ENCODE measurements around the gene SLC38A1. TPM values are rescaled to one million over a fixed set of nuclear protein-coding genes. Genes with fewer than 3 reads are reported as not detected.
A peak's percentile ranks its signal among the peaks of the same experiment; 100 is the strongest.
"Not testable (repeated sequence)": the region's sequence is repeated elsewhere in the genome, so short reads cannot be mapped to it uniquely, and the experiment has no call there.

SLC38A1 gene
- polyA plus RNA-seq, 1 experiment = 76.8 TPM

DNA sequence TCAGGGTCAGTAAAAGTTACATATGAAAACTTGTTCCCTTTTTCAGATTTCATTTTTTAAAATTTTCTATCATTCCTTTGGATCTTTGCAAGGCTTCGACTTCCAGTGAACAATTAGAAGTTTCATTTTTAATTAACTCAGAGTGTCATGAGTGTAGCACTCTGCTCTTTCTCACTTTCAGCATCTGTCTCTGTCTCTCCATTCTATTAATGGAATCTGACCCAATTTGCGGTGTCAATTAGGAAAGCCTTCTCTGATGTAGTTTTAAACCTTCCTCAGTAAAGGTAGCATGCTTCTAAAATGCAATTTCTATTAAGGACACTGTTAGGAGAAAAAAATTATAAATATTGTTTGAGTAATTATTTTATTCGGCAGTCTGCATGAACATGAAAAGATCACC, 68.3 kb downstream of the SLC38A1 start:
- POLR2A ChIA-PET = no interaction called here
- Histone ChIP-seq H3K4me3 (ENCODE audit: low read depth, low read length) (no peak overlapping the region), H3K27me3 (ENCODE audit: control insufficient read depth, insufficient read depth, low read length) (no peaks in the 10 kb centered on the region), H3K36me3 (ENCODE audit: control insufficient read depth, insufficient read depth, low read length) (peaks cover 28% of the 10 kb centered on the region)
- CTCF ChIA-PET = no interaction called here
- no peak for DNase-seq (ENCODE audit: low read depth)
- TF ChIP-seq, protein P1, sequence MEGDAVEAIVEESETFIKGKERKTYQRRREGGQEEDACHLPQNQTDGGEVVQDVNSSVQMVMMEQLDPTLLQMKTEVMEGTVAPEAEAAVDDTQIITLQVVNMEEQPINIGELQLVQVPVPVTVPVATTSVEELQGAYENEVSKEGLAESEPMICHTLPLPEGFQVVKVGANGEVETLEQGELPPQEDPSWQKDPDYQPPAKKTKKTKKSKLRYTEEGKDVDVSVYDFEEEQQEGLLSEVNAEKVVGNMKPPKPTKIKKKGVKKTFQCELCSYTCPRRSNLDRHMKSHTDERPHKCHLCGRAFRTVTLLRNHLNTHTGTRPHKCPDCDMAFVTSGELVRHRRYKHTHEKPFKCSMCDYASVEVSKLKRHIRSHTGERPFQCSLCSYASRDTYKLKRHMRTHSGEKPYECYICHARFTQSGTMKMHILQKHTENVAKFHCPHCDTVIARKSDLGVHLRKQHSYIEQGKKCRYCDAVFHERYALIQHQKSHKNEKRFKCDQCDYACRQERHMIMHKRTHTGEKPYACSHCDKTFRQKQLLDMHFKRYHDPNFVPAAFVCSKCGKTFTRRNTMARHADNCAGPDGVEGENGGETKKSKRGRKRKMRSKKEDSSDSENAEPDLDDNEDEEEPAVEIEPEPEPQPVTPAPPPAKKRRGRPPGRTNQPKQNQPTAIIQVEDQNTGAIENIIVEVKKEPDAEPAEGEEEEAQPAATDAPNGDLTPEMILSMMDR (IDR thresholded peaks at IDR 0.05; ENCODE audit: insufficient read depth, low read depth, low read length) = no peak

DNA sequence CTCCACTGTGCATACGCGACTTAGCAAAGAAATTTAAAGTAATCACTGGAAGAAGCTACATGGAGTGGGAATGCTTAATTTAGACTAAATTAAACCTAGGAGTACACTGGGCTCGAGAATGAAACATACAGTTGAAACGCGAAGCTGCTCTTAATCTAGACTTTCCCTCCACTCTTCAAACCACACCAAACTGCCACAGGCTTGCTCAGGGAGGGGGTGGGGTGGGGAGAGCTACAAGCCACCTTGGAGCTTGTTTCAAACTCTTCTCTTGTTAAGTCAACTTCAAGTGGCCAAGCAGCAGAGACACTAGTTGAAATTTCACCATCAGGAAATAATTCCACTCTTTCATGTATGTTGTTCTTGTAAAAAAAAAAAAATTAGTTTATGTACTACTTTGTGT, 69.9 kb downstream of the SLC38A1 start:
- Histone ChIP-seq H3K4me3 (ENCODE audit: low read depth, low read length) (no peak overlapping the region), H3K27me3 (ENCODE audit: control insufficient read depth, insufficient read depth, low read length) (no peaks in the 10 kb centered on the region), H3K36me3 (ENCODE audit: control insufficient read depth, insufficient read depth, low read length) (peaks cover 38% of the 10 kb centered on the region)
- POLR2A ChIA-PET = no interaction called here
- CTCF ChIA-PET = no interaction called here
- TF ChIP-seq, protein P1 (IDR thresholded peaks at IDR 0.05; ENCODE audit: insufficient read depth, low read depth, low read length) = no peak
- DNase-seq (ENCODE audit: low read depth) = no peak

DNA sequence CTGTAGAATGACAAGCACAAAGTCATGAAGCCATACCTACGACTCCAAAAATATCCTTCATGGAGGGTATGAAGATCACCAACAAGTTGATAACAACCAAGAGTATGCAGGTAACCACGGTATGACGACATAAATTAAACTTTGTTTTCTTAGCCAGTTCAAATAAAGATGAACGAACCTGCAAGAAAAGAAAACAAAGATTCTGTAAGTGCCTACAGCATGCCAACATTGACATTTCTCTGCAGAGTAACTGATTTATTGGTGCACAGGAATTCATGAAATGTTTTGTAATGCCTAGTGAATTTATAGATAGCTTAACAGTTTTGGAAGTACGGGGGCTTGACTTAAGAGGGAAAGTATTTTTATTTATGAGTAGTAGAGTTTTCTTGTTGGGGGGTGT, 71.0 kb downstream of the SLC38A1 start:
- TF ChIP-seq, protein P1 (IDR thresholded peaks at IDR 0.05; ENCODE audit: insufficient read depth, low read depth, low read length) = no peak
- ChIA-PET CTCF (no interaction called here), POLR2A (no interaction called here)
- H3K27me3 ChIP-seq (ENCODE audit: control insufficient read depth, insufficient read depth, low read length) = no peaks in the 10 kb centered on the region
- DNase-seq (ENCODE audit: low read depth) = no peak
- H3K4me3 ChIP-seq (ENCODE audit: low read depth, low read length) = no peak overlapping the region
- H3K36me3 ChIP-seq (ENCODE audit: control insufficient read depth, insufficient read depth, low read length) = peaks cover 32% of the 10 kb centered on the region

DNA sequence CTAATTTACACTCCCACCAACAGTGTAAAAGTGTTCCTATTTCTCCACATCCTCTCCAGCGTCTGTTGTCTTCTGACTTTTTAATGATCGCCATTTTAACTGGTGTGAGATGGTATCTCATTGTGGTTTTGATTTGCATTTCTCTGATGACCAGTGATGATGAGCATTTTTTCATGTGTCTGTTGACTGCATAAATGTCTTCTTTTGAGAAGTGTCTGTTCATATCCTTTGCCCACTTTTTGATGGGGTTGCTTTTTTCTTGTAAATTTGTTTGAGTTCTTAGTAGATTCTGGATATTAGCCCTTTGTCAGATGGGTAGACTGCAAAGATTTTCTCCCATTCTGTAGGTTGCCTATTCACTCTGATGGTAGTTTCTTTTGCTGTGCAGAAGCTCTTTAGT, 78.3 kb downstream of the SLC38A1 start:
- H3K36me3 ChIP-seq (ENCODE audit: control insufficient read depth, insufficient read depth, low read length); DNase-seq (ENCODE audit: low read depth); CTCF ChIA-PET; POLR2A ChIA-PET; H3K4me3 ChIP-seq (ENCODE audit: low read depth, low read length); H3K27me3 ChIP-seq (ENCODE audit: control insufficient read depth, insufficient read depth, low read length): not testable (repeated sequence)

DNA sequence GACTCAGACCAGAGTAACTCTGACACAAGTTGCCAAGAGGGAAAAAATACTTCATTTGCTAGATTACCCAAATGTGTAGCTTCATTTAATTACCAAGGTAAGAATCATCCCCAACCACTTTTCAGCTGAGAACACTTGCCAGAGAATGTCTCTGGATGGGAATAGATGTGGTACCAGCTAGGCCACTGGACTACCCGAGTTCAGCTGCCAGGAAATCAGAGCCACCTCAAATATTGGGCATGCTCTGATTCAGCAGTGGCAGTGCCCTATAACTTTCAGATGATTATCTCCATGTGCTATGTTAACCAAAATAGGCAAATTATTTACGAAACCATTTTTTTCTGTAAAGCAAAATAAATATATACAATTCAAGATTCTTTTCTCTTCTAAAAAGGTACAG, 80.7 kb downstream of the SLC38A1 start:
- Histone ChIP-seq H3K36me3 (ENCODE audit: control insufficient read depth, insufficient read depth, low read length) (no peaks in the 10 kb centered on the region; the same call in 1 of the 2 replicates), H3K27me3 (ENCODE audit: control insufficient read depth, insufficient read depth, low read length) (no peaks in the 10 kb centered on the region), H3K4me3 (ENCODE audit: low read depth, low read length) (no peak overlapping the region)
- no peak for DNase-seq (ENCODE audit: low read depth)
- POLR2A ChIA-PET = no interaction called here
- TF ChIP-seq, protein P1 (IDR thresholded peaks at IDR 0.05; ENCODE audit: insufficient read depth, low read depth, low read length) = no peak
- CTCF ChIA-PET = interaction anchor here (0.9 kb wide), 1 partner anchor 10 kb away, joined by 4 read pairs; no protein-coding TSS in a partner anchor

DNA sequence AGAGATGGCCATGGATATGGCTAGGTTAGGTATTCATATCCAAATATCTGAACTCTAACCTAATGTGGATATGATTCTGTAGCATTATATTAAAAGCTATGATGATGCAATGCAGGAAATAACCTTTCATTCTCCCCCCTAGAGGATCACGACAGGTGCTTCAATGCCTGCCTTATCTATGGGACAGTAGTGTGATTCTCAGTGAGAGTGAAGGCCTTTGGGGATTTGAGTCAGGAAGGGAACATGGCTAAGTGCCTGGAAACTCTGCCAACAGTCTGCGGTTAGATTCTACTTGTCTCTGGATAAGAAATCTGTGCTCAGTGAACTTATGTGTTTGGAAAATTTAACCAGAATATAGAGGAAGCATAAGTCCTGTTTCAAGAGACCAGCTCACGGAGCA, 81.8 kb downstream of the SLC38A1 start:
- TF ChIP-seq, protein P1 (IDR thresholded peaks at IDR 0.05; ENCODE audit: insufficient read depth, low read depth, low read length) = no peak
- ChIA-PET CTCF (interaction anchor here (0.7 to 0.9 kb wide), 2 partner anchors 9 to 106 kb away, joined by 3 to 4 read pairs; no protein-coding TSS in a partner anchor), POLR2A (interaction anchor here (0.6 kb wide), 1 partner anchor 79 kb away, joined by 4 read pairs; no protein-coding TSS in a partner anchor)
- Histone ChIP-seq H3K4me3 (ENCODE audit: low read depth, low read length) (no peak overlapping the region), H3K36me3 (ENCODE audit: control insufficient read depth, insufficient read depth, low read length) (no peaks in the 10 kb centered on the region; the same call in 1 of the 2 replicates), H3K27me3 (ENCODE audit: control insufficient read depth, insufficient read depth, low read length) (no peaks in the 10 kb centered on the region)
- DNase-seq (ENCODE audit: low read depth) = peak; percentile 26
